Activated T-cell treated with anti-CD3 and anti-CD28 coated beads, Interleukin-2, amount 50 U/mL, for 24 hours (primary cell): Measurements from ENCODE around the gene TBKBP1.
"Not testable (repeated sequence)": the region's sequence is repeated elsewhere in the genome, so short reads cannot be mapped to it uniquely, and the experiment has no call there.

Experiments
- DNase-seq: peaks from one replicate; pipeline ENCODE4 v3.0.0-alpha.2; 2020
- H3K27ac Mint-ChIP-seq: 2 replicates; pipeline ENCODE4 v1.8.0; 2020; ENCODE audit warnings: mild to moderate bottlenecking, mixed read lengths
- H3K27me3 Mint-ChIP-seq: 2 replicates; pipeline ENCODE4 v1.8.0; 2020; ENCODE audit warnings: mixed read lengths
- H3K36me3 Mint-ChIP-seq: 2 replicates; pipeline ENCODE4 v1.8.0; 2020; ENCODE audit warnings: low read depth, mixed read lengths
- H3K4me1 Mint-ChIP-seq: 2 replicates; pipeline ENCODE4 v1.8.0; 2020; ENCODE audit warnings: low read depth, mixed read lengths
- H3K4me3 Mint-ChIP-seq: 2 replicates; pipeline ENCODE4 v1.8.0; 2020; ENCODE audit warnings: mild to moderate bottlenecking, moderate library complexity, mixed read lengths
- H3K9me3 Mint-ChIP-seq: 2 replicates; pipeline ENCODE4 v1.8.0; 2020; ENCODE audit warnings: mixed read lengths

The TBKBP1 gene

DNA sequence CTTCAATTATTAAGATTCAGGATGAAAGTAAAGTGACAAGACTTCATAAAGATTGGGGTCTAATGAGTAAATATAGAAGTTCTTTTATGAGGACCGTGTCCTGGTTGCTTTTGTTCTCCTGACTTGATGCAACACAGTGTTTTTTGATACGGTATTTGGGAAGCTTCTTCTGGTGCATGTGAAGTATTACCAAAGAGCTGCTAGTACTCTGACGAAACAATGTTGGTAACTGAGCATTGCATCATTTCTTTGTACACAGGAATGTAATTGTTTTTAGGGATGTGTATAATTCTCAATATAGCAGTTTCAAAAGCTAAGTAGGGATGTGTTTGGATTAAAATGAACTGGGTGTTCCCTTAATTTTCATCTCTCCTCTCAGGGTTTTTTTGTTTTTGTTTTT is 28.3 kb upstream of the TBKBP1 start:
- no peaks in the 10 kb centered on the region for H3K9me3 Mint-ChIP-seq
- H3K36me3 Mint-ChIP-seq, result peaks cover 98% of the 10 kb centered on the region
- H3K27me3 Mint-ChIP-seq, result no peaks in the 10 kb centered on the region
- peaks cover 52% of the 10 kb centered on the region for H3K4me1 Mint-ChIP-seq
- no peak for DNase-seq
- peak overlapping the region; percentile 68 for H3K27ac Mint-ChIP-seq
- H3K4me3 Mint-ChIP-seq, result no peak overlapping the region

DNA sequence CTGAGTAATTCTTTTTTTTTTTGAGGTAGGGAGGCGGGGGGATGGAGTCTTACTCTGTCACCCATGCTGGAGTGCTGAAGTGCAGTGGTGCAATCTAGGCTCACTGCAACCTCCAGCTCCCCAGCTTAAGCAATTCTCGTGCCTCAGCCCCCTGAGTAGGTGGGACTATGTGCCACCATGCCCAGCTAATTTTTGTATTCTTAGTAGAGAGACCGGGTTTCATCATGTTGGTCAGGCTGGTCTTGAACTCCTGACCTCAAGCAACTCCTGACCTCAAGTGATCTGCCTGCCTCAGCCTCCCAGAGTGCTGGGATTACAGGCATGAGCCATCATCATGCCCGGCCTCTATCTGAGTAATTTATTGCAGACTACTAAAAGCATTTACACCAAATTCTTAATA is 24.9 kb upstream of the TBKBP1 start:
- no peak for DNase-seq

DNA sequence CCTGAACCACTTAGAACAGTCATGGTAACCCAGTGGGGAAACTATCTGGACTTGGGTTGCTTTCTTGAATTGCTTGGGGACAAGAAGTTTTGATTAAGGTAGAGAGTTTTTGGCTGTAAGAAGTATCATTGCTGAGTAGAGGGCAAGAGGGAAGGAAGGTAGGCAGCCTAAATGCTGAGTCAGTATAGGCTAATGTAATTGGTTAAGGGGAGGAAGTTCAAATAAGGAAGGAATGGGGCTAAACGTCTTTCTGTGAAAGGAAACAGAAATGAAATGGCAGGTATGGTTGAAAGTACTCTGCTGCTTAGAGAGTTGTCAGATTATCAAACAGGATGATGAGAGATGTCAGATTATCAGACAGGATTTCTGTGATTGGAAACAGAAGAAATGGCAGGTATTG is 23.9 kb upstream of the TBKBP1 start:
- no peak for DNase-seq
- peaks cover 51% of the 10 kb centered on the region for H3K4me1 Mint-ChIP-seq
- H3K36me3 Mint-ChIP-seq, result peaks cover 96% of the 10 kb centered on the region
- H3K27me3 Mint-ChIP-seq, result no peaks in the 10 kb centered on the region
- no peak overlapping the region for H3K4me3 Mint-ChIP-seq
- peak overlapping the region; percentile 24 for H3K27ac Mint-ChIP-seq
- no peaks in the 10 kb centered on the region for H3K9me3 Mint-ChIP-seq

More for the DNA sequence above, 24.9 kb upstream of the TBKBP1 start:
- no peaks in the 10 kb centered on the region for H3K9me3 Mint-ChIP-seq
- peaks cover 96% of the 10 kb centered on the region for H3K36me3 Mint-ChIP-seq
- no peaks in the 10 kb centered on the region for H3K27me3 Mint-ChIP-seq
- peaks cover 44% of the 10 kb centered on the region for H3K4me1 Mint-ChIP-seq
- H3K27ac Mint-ChIP-seq, result no peak overlapping the region
- no peak overlapping the region for H3K4me3 Mint-ChIP-seq

DNA sequence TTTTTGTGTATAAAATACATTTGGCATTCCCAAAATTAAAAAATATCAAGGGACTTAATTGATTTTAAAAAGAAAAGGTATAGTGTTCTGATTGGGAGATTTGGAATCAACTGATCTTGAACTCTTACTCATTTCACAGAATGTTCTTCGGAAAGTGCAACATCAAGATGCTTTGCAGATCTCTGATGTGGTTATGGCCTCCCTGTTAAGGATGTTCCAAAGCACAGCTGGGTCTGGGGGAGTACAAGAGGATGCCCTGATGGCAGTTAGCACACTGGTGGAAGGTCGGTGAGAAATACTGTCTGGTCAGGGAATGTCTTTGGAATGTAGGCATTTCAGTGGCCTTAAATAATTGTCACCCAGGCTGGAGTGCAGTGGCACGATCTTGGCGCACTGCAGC is 19.5 kb upstream of the TBKBP1 start:
- no peaks in the 10 kb centered on the region for H3K27me3 Mint-ChIP-seq
- peak overlapping the region; percentile 81 for H3K27ac Mint-ChIP-seq
- no peaks in the 10 kb centered on the region for H3K9me3 Mint-ChIP-seq
- peaks cover 40% of the 10 kb centered on the region for H3K4me1 Mint-ChIP-seq
- peaks cover 97% of the 10 kb centered on the region for H3K36me3 Mint-ChIP-seq
- no peak for DNase-seq
- no peak overlapping the region for H3K4me3 Mint-ChIP-seq

- no peak for DNase-seq
- Mint-ChIP-seq H3K9me3 (no peaks in the 10 kb centered on the region), H3K27ac (peak overlapping the region; percentile 80), H3K4me3 (no peak overlapping the region), H3K4me1 (peaks cover 34% of the 10 kb centered on the region), H3K27me3 (no peaks in the 10 kb centered on the region), H3K36me3 (peaks cover 97% of the 10 kb centered on the region)
These were observed 18.4 kb upstream of the TBKBP1 start for GRCh38 chr17:47675380-47676198.

DNA sequence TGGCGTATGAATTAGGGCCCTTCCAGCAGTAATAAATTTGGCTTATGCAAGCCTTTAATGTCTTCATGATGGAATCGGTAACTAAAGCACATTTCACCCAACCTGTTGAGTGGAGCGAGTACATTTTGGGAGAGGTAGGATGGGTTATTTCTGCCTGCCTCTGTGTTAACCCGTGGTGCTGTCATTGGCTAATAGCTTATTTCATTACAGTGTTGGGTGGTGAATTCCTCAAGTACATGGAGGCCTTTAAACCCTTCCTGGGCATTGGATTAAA is 17.8 kb upstream of the TBKBP1 start:
- peaks cover 97% of the 10 kb centered on the region for H3K36me3 Mint-ChIP-seq
- H3K4me1 Mint-ChIP-seq, result peaks cover 33% of the 10 kb centered on the region
- H3K4me3 Mint-ChIP-seq, result no peak overlapping the region
- no peaks in the 10 kb centered on the region for H3K27me3 Mint-ChIP-seq
- no peak for DNase-seq
- H3K27ac Mint-ChIP-seq, result peak overlapping the region; percentile 55
- no peaks in the 10 kb centered on the region for H3K9me3 Mint-ChIP-seq

DNA sequence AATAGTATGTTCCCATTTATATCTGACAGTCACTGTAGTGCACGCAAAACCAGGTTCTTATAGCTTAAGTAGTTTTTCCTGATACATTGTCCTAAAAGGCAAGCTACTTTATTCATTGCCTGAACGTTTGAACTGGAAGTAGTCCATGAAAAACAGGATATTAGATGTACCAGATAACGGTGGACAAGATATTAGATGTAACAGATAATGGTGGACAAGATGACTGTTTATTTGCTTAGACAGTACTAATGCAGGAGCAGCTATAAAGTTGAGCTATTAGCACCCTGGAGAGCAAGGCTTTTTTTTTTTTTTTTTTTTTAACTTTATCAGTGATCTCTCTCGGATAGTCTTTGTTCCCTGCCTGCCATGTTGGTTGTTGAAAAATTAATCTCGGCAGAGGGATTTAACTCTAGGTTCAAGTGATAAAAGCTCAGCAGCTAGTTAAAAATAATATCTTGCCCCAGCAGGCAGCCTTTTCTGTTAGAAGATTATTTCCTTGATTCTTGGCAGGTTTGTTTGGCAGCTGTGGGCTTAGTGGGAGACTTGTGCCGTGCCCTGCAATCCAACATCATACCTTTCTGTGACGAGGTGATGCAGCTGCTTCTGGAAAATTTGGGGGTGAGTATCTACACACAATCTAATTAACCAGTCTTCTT is 17.3 kb upstream of the TBKBP1 start:
- Mint-ChIP-seq H3K9me3 (no peaks in the 10 kb centered on the region), H3K27ac (peak overlapping the region; percentile 55), H3K4me3 (no peak overlapping the region), H3K27me3 (no peaks in the 10 kb centered on the region), H3K36me3 (peaks cover 98% of the 10 kb centered on the region), H3K4me1 (peaks cover 31% of the 10 kb centered on the region)
- DNase-seq, result no peak

- peaks cover 98% of the 10 kb centered on the region for H3K36me3 Mint-ChIP-seq
- H3K27ac Mint-ChIP-seq, result peak overlapping the region; percentile 8
- no peak overlapping the region for H3K4me3 Mint-ChIP-seq
- H3K4me1 Mint-ChIP-seq, result peaks cover 39% of the 10 kb centered on the region
- no peak for DNase-seq
- no peaks in the 10 kb centered on the region for H3K9me3 Mint-ChIP-seq
- H3K27me3 Mint-ChIP-seq, result no peaks in the 10 kb centered on the region
These were observed 15.8 kb upstream of the TBKBP1 start for GRCh38 chr17:47678196-47678595.

DNA sequence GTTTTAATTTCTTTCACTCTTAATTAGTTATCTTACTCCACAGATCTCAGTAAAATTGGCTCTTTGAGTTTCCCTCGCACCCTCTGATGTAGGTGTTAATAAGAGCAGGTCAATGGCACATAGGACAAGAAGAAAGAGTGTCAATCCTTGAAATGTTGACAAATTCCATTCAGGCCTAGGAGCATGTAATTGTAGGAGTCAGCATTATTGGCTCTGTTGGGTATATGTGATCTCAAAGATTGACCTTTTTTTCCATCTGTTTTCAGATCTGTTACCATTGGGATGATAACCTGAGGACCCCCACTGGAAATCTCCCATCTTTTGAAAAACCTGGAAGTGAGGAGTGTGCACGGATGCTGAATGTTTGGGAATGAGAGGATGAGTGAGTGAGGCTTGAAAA is 11.8 kb upstream of the TBKBP1 start:
- H3K27ac Mint-ChIP-seq, result peak overlapping the region; percentile 39
- peaks cover 98% of the 10 kb centered on the region for H3K36me3 Mint-ChIP-seq
- peaks cover 28% of the 10 kb centered on the region for H3K4me1 Mint-ChIP-seq
- no peaks in the 10 kb centered on the region for H3K27me3 Mint-ChIP-seq
- DNase-seq, result no peak
- H3K9me3 Mint-ChIP-seq, result no peaks in the 10 kb centered on the region
- no peak overlapping the region for H3K4me3 Mint-ChIP-seq

GRCh38 chr17:47682727-47683126 is 11.2 kb upstream of the TBKBP1 start:
- Mint-ChIP-seq H3K36me3 (peaks cover 95% of the 10 kb centered on the region), H3K27ac (peak overlapping the region; percentile 39), H3K4me1 (peaks cover 29% of the 10 kb centered on the region)
- H3K27me3 Mint-ChIP-seq, H3K9me3 Mint-ChIP-seq, H3K4me3 Mint-ChIP-seq, DNase-seq: not testable (repeated sequence)

DNA sequence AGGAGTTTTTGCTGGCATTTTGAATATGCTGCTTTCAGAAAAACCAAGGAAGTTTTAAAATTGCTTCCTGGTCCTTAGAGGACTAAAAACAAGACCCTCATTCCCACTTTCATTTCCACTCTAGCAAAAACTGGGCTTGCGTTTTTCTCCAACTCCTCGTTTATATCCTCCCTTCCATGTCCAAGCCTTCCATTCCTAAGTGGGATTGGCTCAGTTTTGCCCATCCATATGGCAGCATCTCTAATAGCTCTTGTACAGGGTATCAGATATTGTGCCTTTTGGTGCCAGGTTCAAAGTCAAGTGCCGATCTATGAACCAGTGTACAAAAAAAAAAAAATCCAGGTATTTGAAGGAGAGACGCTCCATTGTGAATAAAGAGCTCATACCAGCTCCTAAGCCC is 9.9 kb upstream of the TBKBP1 start:
- no peak for DNase-seq
- peaks cover 29% of the 10 kb centered on the region for H3K4me1 Mint-ChIP-seq
- H3K27ac Mint-ChIP-seq, result peak overlapping the region; percentile 35
- no peaks in the 10 kb centered on the region for H3K9me3 Mint-ChIP-seq
- H3K4me3 Mint-ChIP-seq, result no peak overlapping the region
- no peaks in the 10 kb centered on the region for H3K27me3 Mint-ChIP-seq
- peaks cover 84% of the 10 kb centered on the region for H3K36me3 Mint-ChIP-seq

GRCh38 chr17:47684535-47685193 is 9.3 kb upstream of the TBKBP1 start:
- H3K4me1 Mint-ChIP-seq, result peaks cover 29% of the 10 kb centered on the region
- peaks cover 77% of the 10 kb centered on the region for H3K36me3 Mint-ChIP-seq
- H3K9me3 Mint-ChIP-seq, result no peaks in the 10 kb centered on the region
- peak overlapping the region; percentile 26 for H3K27ac Mint-ChIP-seq
- H3K27me3 Mint-ChIP-seq, result no peaks in the 10 kb centered on the region
- no peak for DNase-seq
- H3K4me3 Mint-ChIP-seq, result no peak overlapping the region

DNA sequence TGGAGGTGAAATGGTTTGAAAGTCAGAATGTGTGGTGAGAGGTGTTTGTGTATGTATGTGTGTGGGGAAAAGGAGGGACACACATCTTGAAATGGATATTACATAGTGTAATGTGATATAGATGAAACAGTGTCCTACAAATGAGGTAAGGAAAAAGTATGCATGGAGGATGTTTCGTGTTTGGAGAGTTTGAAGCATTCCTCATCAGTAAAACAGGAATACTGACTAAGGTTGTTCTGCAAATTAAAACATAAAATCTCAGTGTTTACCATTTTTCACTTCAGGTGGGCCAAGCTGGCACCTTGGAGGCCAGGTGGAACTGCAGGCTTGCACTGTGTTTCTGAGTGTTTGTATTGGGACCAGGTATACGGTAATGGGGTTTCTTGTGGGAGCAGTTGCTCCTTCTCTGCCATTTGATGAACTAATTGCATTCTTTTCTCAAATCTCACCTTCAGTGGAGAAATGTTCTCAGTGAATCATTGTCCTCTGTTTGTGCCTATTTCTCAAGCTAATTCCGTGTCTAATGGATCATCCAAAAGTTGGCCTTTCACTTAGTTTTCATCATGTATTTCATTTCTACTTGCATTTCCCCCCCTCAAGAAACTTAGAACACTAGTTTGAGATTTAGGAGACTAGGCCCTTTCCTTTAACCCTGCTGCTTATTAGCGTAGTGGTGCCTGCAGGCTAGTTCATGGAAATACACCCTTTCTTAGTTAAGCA is 8.2 kb upstream of the TBKBP1 start:
- H3K27me3 Mint-ChIP-seq, result no peaks in the 10 kb centered on the region
- peaks cover 67% of the 10 kb centered on the region for H3K36me3 Mint-ChIP-seq
- no peak for DNase-seq
- peaks cover 34% of the 10 kb centered on the region for H3K4me1 Mint-ChIP-seq
- no peak overlapping the region for H3K4me3 Mint-ChIP-seq
- peak overlapping the region; percentile 62 for H3K27ac Mint-ChIP-seq
- H3K9me3 Mint-ChIP-seq, result no peaks in the 10 kb centered on the region

- peaks cover 61% of the 10 kb centered on the region for H3K36me3 Mint-ChIP-seq
- no peak for DNase-seq
These were observed 7.7 kb upstream of the TBKBP1 start for GRCh38 chr17:47686276-47686635.

More at GRCh38 chr17:47686276-47686635, 7.7 kb upstream of the TBKBP1 start:
- H3K27me3 Mint-ChIP-seq, result no peaks in the 10 kb centered on the region
- peaks cover 32% of the 10 kb centered on the region for H3K4me1 Mint-ChIP-seq
- no peaks in the 10 kb centered on the region for H3K9me3 Mint-ChIP-seq
- no peak overlapping the region for H3K4me3 Mint-ChIP-seq
- H3K27ac Mint-ChIP-seq, result peak overlapping the region; percentile 70
